HL-60/S4 treated with retinoic acid at 250 ng/mL for 4 days and 3 days (cell line): ENCODE results near the gene MTHFSD.

Experiments
- in situ Hi-C: fragments of 300-500 bp; cut with MboI; formaldehyde crosslinking; loops from 2 replicates; pipeline ENCODE4 v1.7.0; 2022; ENCODE audit warnings: low sequenced_read_pairs

The MTHFSD gene

GRCh38 chr16:86496262-86496928 lies 58.6 kb downstream of the MTHFSD start:
- in situ Hi-C loops: no loop called here

- in situ Hi-C loops: no loop called here
These were observed 59.2 kb downstream of the MTHFSD start for GRCh38 chr16:86495756-86496261.

DNA sequence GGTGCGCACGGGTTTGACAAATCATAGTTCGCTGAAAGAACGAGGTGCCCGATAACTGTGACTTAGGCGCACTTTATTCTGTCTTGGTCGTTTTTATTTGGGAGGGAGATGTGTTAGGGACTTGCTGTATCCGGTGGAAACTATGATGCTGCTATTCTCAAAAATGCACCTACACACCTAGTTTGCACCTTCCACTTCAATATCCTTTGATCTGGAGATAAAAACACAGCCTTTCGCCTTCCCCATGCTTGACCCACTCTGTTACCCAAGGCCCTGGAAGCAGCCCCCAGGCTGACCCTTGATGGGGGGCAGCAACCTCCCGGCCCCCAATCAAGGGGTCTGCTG lies 59.7 kb downstream of the MTHFSD start:
- in situ Hi-C loops: no loop called here

DNA sequence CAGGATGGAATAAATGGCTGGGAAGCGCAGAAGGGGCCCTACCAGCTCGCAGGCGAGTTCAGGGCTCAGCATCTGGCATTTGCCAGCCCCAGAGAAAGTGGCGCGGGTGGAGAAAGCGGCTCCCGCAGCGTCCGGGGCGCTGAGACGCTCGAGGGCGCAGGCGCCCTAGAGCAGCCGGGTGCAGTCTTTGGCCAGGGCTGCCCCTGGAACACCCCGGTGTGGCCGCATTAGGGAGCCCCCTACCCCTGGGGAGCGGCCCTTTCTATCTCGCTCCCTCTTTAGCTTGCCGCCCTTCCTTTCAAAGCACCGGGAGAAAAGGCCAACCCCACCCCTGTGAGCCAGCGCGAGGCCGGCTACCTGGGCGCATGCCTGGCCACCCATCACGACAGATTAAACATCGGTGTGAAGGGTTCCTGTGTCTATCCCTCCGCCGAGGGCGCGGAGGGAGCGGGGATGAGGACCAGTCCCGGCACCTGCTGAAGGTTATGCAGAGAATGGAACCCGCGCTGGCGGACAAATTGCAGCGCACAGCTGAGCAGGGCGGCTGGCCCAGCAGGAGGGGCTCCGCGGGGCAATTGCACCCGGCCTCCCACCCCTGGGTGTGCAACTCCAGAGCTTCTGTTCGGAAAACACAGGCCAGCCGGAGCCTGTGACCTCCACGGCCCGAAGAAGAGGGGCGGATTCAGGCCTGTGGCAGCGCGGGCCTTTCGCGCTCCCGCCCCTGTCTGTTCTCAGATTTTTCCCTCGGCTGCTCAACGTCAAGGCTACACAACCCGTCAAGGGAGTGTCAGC lies 60.3 kb downstream of the MTHFSD start:
- in situ Hi-C loops: no loop called here

DNA sequence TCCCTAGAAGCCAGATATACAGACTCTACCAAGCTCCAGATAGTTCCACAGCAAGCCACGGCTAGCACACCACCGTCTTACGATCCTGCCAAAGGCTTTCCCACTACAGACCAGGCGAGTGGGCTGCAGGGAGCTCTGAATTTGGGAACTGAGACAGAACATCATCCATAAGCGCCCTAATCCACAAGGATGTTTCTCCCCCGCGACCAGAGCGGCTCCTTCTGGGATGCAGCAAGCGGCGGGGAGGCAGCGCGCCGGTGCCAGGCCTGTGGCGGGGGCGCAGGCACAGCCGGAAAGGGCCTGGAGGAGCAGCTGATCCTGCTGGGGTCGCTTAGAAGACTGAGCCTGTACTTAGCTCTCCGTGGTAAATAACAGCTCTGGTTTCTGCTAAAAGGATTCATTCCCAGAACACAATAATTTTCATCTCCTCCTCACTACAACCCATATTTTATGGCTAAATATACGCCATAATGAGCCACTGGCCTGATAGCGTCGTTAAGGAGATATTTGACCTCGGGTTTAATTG lies 60.9 kb downstream of the MTHFSD start:
- in situ Hi-C loops: no loop called here

DNA sequence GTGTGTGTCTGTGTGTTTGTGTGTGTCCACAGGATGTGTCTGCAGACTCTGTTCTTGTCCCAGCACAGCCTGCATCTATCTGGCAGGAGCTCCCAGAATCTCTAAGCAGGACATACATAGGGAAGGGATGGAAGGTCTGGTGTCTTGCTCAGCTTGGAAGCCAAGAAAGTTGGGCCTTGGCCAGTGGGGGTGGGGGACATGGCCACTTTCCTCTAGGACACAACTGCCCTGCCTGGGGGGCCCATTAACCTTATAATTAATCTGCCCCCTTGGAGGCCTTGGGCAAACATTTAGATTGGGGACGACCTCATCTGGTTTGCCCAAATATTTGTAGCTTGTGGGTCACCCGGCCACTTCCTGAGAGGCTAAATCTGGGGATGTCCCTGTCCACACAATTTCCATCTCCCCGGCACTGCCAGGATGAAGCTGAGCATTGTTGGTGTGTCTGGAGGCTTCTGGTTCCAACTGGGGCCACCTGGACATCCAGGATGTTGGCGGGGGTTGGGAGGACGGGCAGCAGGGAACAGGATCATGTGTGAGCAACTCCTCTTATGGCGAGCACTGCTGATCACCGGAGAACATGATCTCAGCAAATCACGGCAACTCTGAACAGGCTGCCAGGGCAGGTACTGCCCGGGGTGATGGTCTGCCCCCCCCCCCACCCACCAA lies 61.9 kb downstream of the MTHFSD start:
- in situ Hi-C loops: no loop called here

DNA sequence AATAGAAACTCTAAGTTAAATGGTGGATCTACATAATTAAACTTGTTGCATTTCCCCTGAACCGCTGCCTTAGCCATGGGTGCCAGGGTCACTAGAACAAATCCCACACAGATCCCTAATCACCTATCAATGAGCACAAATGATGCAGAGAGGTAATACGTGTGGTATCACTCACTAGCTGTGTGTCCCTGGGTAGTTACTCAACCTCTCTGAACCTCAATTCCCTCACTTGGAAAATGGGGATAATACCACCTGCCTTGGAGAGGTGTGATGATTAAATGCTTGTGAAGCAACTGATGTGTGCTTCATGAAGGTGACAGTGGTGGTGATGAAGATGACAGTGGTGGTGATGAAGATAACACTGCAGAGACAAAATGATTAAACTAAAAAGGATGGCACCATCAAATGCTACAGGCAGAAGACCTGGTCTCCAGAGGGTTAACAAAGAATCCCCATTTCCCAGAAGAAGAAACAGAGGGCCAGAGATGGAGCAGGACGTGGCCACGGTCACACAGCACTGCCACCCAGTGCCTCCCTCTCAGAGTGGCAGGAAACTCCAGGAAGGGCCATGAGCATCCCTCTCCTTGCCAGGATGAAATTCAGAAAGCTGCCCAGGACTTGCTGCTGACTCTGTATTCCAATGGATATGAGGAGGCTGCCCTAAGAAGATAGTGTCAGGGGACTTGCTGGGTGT lies 62.6 kb downstream of the MTHFSD start:
- in situ Hi-C loops: no loop called here

DNA sequence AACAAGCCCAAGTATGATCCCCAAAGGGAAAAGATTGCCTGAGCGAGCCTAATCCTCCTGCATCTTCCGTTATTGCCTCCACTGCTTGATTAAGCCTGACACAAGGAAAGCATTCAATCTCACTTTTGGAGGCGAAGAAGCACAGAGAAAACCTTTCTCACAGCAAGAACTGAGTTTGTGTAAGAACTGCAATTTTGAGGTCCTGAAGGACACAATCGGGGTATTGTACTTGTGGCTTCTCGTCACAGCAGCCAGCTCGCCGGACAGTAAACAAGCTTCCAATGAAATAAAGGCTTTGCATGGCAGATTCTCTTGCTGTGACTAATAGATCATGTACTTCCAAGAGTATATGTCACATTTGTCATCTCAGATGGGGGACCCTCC lies 63.4 kb downstream of the MTHFSD start:
- in situ Hi-C loops: no loop called here

GRCh38 chr16:86490859-86491639 lies 64.0 kb downstream of the MTHFSD start:
- in situ Hi-C loops: no loop called here

DNA sequence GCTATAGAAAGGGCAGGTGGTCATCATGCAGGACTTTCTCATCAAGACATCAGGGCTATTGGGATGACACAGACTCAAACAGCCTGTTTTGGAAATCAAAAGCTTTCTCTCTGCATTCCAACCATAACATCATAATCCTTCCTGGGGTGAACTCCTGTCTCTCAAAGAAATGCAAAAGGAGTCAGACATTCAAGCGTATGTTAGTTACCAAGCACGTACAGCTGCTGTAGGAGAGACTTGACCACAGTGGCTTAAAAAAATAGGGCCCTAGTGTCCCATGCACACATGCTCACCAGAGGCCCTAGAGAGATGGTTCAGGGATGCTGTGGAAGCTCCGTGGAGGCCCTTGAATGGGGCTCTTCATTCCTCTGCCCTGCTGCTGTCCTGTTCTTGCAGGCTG lies 69.3 kb downstream of the MTHFSD start:
- in situ Hi-C loops: no loop called here

- in situ Hi-C loops: no loop called here
These were observed 70.8 kb downstream of the MTHFSD start for GRCh38 chr16:86484240-86484639.

DNA sequence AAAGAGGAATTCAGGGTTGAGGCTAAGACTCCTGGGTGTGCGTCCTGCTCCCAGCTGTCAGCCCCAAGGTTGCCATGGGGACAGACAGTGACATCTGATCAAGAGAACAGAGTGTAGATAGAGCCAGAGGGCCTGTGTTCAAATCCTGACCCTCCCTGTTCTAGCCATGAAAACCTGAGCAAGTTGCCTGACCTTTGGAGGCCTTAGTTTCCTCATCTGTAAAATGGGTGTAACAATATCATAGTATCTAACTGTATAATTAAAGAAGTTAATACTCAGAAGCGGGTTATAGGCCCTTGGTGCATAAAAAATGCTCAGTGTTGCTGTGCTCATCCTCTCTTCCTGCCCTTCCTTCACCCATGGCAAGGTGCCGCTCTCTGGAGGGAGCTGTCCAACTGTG lies 73.4 kb downstream of the MTHFSD start:
- in situ Hi-C loops: no loop called here

GRCh38 chr16:86480444-86480843 lies 74.6 kb downstream of the MTHFSD start:
- in situ Hi-C loops: no loop called here
